Peyer's patch (tissue), 4 donors: ENCODE results near the gene KDM5C. TPM values are rescaled to one million over a fixed set of nuclear protein-coding genes. Genes with fewer than 3 reads are reported as not detected.

ENCODE experiments used
- DNase-seq, 3 donors: peaks; one replicate each; pipeline ENCODE4 v3.0.0-alpha.2; 2017 to 2019
- H3K27ac ChIP-seq, 4 donors: fragments of 200-600 bp; sonication (generic); one replicate each; pipeline ENCODE4 v1.5.1; 2016 to 2019
- H3K27me3 ChIP-seq, 2 donors: fragments of 200-600 bp; sonication (generic); one replicate each; pipeline ENCODE4 v1.5.1; 2019
- H3K36me3 ChIP-seq, 3 donors: fragments of 200-600 bp; sonication (generic); one replicate each; pipeline ENCODE4 v1.5.1; 2016 to 2019
- H3K4me1 ChIP-seq, 4 donors: fragments of 200-600 bp; sonication (generic); one replicate each; pipeline ENCODE4 v1.5.1; 2016 to 2019
- H3K4me3 ChIP-seq, 4 donors: fragments of 200-600 bp; sonication (generic); 1 replicate in 3 of 4; 2 replicates in 1 of 4; pipeline ENCODE4 v1.5.1; 2016 to 2019; ENCODE audit warnings: mild to moderate bottlenecking in 1 of 4
- H3K9me3 ChIP-seq, 4 donors: fragments of 200-600 bp; sonication (generic); one replicate each; pipeline ENCODE4 v1.5.1; 2016 to 2019; ENCODE audit warnings: mild to moderate bottlenecking in 1 of 4
- POLR2A ChIP-seq, 2 donors: fragments of 450-650 bp; IDR thresholded peaks; one replicate each; pipeline ENCODE4 v1.5.1; 2017; ENCODE audit warnings: antibody characterized with exemption in 2 of 2, mild to moderate bottlenecking in 2 of 2, moderate library complexity in 2 of 2
- total RNA-seq, 4 donors: library from RNA; depleted of rRNA; stranded (reverse); fragments of >200 nt; gene quantifications; one replicate each; pipeline ENCODE4 v1.1.0, GENCODE V29; 2016
- TF ChIP-seq, protein P1 (sequence below), 6 experiments: fragments of 450-650 bp in 4 of 6; fragments of 200-600 bp in 2 of 6; sonication (generic) in 1 of 6; IDR thresholded peaks; one replicate each; pipeline ENCODE4 v1.5.1; 2017 to 2019; ENCODE audit warnings: antibody characterized with exemption in 6 of 6, mild to moderate bottlenecking in 3 of 6, moderate library complexity in 1 of 6

Gene KDM5C
- total RNA-seq, 4 donors from 2014 or later = 77.4 to 176 (median 137) TPM

- no peaks in the 10 kb centered on the region for H3K9me3 ChIP-seq
- TF ChIP-seq POLR2A (IDR thresholded peaks at IDR 0.05) = no peak
- TF ChIP-seq, protein P1, sequence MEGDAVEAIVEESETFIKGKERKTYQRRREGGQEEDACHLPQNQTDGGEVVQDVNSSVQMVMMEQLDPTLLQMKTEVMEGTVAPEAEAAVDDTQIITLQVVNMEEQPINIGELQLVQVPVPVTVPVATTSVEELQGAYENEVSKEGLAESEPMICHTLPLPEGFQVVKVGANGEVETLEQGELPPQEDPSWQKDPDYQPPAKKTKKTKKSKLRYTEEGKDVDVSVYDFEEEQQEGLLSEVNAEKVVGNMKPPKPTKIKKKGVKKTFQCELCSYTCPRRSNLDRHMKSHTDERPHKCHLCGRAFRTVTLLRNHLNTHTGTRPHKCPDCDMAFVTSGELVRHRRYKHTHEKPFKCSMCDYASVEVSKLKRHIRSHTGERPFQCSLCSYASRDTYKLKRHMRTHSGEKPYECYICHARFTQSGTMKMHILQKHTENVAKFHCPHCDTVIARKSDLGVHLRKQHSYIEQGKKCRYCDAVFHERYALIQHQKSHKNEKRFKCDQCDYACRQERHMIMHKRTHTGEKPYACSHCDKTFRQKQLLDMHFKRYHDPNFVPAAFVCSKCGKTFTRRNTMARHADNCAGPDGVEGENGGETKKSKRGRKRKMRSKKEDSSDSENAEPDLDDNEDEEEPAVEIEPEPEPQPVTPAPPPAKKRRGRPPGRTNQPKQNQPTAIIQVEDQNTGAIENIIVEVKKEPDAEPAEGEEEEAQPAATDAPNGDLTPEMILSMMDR (IDR thresholded peaks at IDR 0.05) = no peak
- H3K36me3 ChIP-seq = no peaks in the 10 kb centered on the region
- no peak overlapping the region for H3K4me3 ChIP-seq
- H3K27me3 ChIP-seq = no peaks in the 10 kb centered on the region
- no peaks in the 10 kb centered on the region for H3K4me1 ChIP-seq
- DNase-seq = no peak
- no peak overlapping the region for H3K27ac ChIP-seq
Observed at GRCh38 chrX:53230116-53230515, 5.1 kb upstream of the KDM5C start.

DNA sequence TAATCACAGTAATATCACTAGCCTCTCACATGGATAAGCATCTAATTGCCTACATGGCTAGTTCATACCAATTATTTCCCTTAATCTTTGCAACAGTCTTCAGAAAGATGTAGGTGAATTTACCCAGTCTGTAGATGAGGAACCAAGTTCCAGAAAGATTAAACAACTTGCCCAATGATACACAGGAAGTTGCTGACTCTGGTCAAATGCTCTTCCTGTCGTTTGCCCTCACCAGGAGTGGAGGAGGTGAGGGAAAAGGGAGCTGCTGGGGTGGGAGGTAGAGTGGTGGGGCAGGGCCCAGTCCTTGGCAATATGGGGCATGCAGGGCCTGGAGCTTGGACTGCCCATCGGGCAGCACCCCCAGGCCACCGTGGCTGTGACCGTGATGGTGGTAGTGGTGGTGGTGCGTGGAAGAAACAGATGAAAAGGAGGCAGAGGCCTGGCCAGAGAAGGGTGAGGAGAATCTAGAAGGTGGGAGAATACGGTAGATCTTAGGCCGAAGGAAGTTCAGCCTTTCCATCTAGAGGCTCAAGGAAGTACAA lies 2.3 kb upstream of the KDM5C start:
- Histone ChIP-seq H3K27ac (no peak overlapping the region), H3K4me3 (no peak overlapping the region), H3K9me3 (no peaks in the 10 kb centered on the region), H3K36me3 (no peaks in the 10 kb centered on the region), H3K4me1 (peaks cover 0 to 13% (median 10%) of the 10 kb centered on the region in 4 donors), H3K27me3 (no peaks in the 10 kb centered on the region)
- no peak for DNase-seq
- TF ChIP-seq, protein P1 (IDR thresholded peaks at IDR 0.05) = no peak
- TF ChIP-seq POLR2A (IDR thresholded peaks at IDR 0.05) = no peak

- H3K27me3 ChIP-seq = no peaks in the 10 kb centered on the region
- peak; percentile 13 to 39 for TF ChIP-seq POLR2A (IDR thresholded peaks at IDR 0.05)
- TF ChIP-seq, protein P1 (IDR thresholded peaks at IDR 0.05) = peak in 1 of 6 experiments; percentile 4
- H3K4me3 ChIP-seq = peak overlapping the region; percentile 65 to 91 (median 82)
- H3K9me3 ChIP-seq = no peaks in the 10 kb centered on the region
- H3K27ac ChIP-seq = peak overlapping the region; percentile 86 to 87 (median 86)
- DNase-seq = peak in 1 of 3 donors; percentile 22
- H3K36me3 ChIP-seq = peaks cover 0 to 10% (median 0%) of the 10 kb centered on the region in 3 donors
- H3K4me1 ChIP-seq = peaks cover 0 to 21% (median 11%) of the 10 kb centered on the region in 4 donors
Observed at GRCh38 chrX:53223955-53224859, 800 bp downstream of the KDM5C start.

DNA sequence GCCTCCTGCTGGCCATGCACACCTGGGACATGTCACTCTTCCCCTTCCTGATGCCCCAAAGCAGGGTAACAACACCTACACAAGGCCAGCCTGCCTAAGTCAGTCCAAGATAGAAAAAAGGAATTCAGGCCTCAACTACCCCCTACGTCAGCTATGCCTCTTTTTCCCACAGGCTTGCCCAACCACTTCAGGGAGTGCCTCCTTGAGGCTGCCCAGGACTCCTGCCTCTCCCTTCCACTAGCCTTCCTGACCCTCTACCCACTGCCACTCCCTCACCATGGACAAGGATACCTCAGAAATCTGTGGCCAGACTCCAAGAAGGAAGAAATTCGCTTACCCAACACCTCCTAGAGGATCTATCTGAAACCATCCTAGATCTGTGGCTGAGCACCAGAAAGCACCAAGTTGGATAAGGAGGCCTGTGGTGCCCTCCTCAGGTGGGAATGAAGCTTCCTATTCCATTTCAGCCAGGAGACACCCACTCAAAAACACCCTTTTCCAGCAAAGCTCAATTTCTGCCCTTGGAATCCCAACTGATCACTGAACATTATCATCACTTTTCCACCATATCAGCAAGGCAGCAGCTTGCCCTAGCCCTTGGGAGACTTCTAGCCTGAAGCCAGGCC lies 1.8 kb downstream of the KDM5C start:
- Histone ChIP-seq H3K36me3 (peaks cover 0 to 20% (median 0%) of the 10 kb centered on the region in 3 donors), H3K4me1 (peaks cover 0 to 21% (median 11%) of the 10 kb centered on the region in 4 donors), H3K27ac (no peak overlapping the region), H3K9me3 (no peaks in the 10 kb centered on the region), H3K27me3 (no peaks in the 10 kb centered on the region), H3K4me3 (peak overlapping the region; percentile 65 to 91 (median 82))
- TF ChIP-seq, protein P1 (IDR thresholded peaks at IDR 0.05) = no peak
- TF ChIP-seq POLR2A (IDR thresholded peaks at IDR 0.05) = no peak
- DNase-seq = no peak

DNA sequence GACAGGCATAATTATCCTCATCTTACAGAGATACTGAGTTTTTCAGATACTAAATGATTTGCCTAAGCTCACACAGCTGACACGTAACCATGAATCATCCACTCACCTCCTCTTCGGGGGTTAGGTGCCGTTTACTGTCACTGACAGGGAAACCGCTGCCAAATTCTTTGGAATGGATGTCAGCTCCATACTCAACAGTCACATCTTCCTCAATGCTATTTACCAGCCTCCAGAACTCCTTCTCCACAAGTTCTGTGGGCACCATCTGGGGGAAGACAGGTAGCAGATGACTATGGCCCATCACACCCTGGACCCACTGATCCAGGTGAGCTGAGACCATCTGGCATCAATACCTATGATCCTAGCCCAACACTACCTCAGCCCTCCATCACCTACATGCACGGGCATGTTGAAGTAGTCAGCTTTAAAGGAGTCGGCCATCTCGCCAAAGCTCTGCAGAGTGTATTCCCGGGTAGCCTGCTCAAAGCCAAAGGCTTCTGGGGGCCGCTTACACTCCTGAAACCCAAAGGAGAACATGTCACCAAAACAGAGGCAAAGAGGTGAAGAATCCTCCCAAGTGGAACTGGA lies 13.5 kb downstream of the KDM5C start:
- no peak for DNase-seq
- no peak overlapping the region for H3K27ac ChIP-seq
- TF ChIP-seq, protein P1 (IDR thresholded peaks at IDR 0.05) = no peak
- TF ChIP-seq POLR2A (IDR thresholded peaks at IDR 0.05) = no peak

More for the DNA sequence above, 13.5 kb downstream of the KDM5C start:
- Histone ChIP-seq H3K27me3 (no peaks in the 10 kb centered on the region), H3K4me3 (no peak overlapping the region), H3K4me1 (no peaks in the 10 kb centered on the region), H3K36me3 (peaks cover 0 to 67% (median 6%) of the 10 kb centered on the region in 3 donors), H3K9me3 (no peaks in the 10 kb centered on the region)
